GM11168 (cell line): ENCODE data around the gene LAMC3.

Experiments used
- in situ Hi-C: fragments of 300-500 bp; cut with MboI; formaldehyde crosslinking; loops from one replicate; pipeline ENCODE4 v1.12.0; 2022; ENCODE audit warnings: low sequenced_read_pairs; ENCODE audit not compliant: unreplicated experiment

LAMC3 gene

GRCh38 chr9:131008086-131008485 lies 888 bp upstream of the LAMC3 start:
- in situ Hi-C loops = no loop called here

GRCh38 chr9:131008563-131008908 lies 438 bp upstream of the LAMC3 start:
- in situ Hi-C loops = no loop called here

- in situ Hi-C loops = no loop called here
Observed at GRCh38 chr9:131010482-131011273, 1.7 kb downstream of the LAMC3 start.

- in situ Hi-C loops = no loop called here
Observed at GRCh38 chr9:131011274-131012022, 2.5 kb downstream of the LAMC3 start.

GRCh38 chr9:131012023-131012334 lies 3.0 kb downstream of the LAMC3 start:
- in situ Hi-C loops = no loop called here

- in situ Hi-C loops = no loop called here
Observed at GRCh38 chr9:131012396-131012917, 3.5 kb downstream of the LAMC3 start.

GRCh38 chr9:131013015-131013755 lies 4.2 kb downstream of the LAMC3 start:
- in situ Hi-C loops = no loop called here

- in situ Hi-C loops = no loop called here
Observed at GRCh38 chr9:131013771-131014676, 5.0 kb downstream of the LAMC3 start.

- in situ Hi-C loops = no loop called here
Observed at GRCh38 chr9:131015112-131015511, 6.1 kb downstream of the LAMC3 start.

GRCh38 chr9:131015876-131016397 lies 7.0 kb downstream of the LAMC3 start:
- in situ Hi-C loops = no loop called here

GRCh38 chr9:131017067-131017466 lies 8.1 kb downstream of the LAMC3 start:
- in situ Hi-C loops = no loop called here

GRCh38 chr9:131018621-131019020 lies 9.6 kb downstream of the LAMC3 start:
- in situ Hi-C loops = no loop called here

GRCh38 chr9:131019388-131020239 lies 10.6 kb downstream of the LAMC3 start:
- in situ Hi-C loops = no loop called here

GRCh38 chr9:131020388-131020787 lies 11.4 kb downstream of the LAMC3 start:
- in situ Hi-C loops = no loop called here

GRCh38 chr9:131020862-131021261 lies 11.9 kb downstream of the LAMC3 start:
- in situ Hi-C loops = no loop called here

GRCh38 chr9:131021785-131022184 lies 12.8 kb downstream of the LAMC3 start:
- in situ Hi-C loops = no loop called here

- in situ Hi-C loops = no loop called here
Observed at GRCh38 chr9:131024978-131025868, 16.2 kb downstream of the LAMC3 start.
